ENCODE data around the gene S1PR4. TPM values are rescaled to one million over a fixed set of nuclear protein-coding genes. Genes with fewer than 3 reads are reported as not detected.
"Not testable (repeated sequence)": the region's sequence is repeated elsewhere in the genome, so short reads cannot be mapped to it uniquely, and the experiment has no call there.

Gene S1PR4
- total RNA-seq, 1 donor from 2014 or later: 0.29 TPM

DNA sequence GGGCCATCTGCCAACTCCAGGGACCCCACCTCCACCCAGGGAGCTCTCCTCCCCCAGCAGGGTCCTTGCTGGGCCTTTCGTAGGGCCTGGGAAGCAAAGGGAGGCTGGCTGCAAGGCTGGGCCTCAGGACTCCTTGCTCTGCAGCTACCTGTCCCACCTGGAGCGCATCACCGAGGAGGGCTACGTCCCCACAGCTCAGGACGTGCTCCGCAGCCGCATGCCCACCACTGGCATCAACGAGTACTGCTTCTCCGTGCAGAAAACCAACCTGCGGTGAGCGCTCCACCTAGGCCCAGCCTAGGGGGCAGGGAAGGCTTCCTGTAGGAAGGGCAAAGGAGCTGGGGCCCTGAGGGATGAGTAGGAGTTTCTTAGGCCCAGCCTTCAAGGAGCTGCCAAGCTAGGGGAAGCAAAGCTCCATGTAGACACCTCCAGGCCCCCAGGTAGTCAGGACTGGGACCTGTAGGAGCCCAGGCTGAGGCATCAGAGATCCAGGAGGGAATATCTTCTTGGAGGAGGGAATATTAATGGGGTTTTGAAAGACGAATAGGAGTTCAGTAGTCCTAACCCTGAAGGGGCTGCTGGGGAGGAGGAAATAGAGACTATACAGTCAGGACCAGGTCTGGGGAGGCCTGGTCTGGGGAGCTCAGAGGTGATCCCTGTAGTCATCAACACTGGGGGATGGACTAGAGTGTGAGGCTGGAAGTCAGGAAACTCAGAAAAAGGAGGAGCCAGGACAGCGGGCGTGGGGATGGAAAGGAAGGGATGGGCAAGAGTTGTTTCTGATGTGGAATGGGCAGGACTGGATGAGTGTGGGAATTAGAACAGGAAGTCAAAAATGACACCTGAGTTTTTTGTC lies 26.8 kb upstream of the S1PR4 start:
- no peak for DNase-seq (ENCODE audit: low read depth)

DNA sequence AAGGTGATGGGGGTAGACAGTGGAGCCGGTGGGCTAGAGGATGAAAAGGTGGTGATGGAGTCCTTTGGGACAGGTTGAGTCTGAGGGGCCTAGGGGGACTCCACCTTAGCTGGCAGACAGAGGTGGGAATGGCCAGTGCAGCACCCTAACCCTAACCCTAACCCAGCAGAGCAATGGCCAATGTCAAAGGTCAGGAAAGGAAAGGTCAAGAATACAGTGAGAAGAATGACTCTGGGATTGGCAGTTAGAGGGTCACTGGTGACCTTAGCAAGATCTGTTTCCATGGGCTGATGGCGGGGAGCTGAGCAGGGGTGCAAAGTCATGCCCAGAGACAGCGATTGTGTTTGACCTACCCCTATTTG lies 26.2 kb upstream of the S1PR4 start:
- DNase-seq (ENCODE audit: low read depth): no peak

- DNase-seq (ENCODE audit: low read depth): no peak
Measured at GRCh38 chr19:3153286-3154230, 25.0 kb upstream of the S1PR4 start.

DNA sequence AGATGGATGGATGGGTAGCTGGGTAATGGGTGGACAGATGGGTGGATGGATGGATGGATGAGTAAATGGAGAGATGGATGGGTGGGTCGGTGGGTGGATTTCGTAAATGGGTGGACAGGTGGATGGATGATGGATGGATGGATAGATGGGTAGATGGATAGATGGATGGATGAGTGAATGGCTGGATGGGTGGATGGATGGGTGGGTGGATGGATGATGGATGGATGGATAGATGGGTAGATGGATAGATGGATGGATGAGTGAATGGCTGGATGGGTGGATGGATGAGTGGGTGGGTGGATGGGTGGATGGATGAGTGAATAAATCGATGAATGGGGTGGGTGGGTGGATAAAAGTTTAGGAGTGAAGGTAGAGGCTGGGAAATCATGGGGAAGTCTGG lies 24.1 kb upstream of the S1PR4 start:
- DNase-seq (ENCODE audit: low read depth): not testable (repeated sequence)

GRCh38 chr19:3154957-3155736 lies 23.4 kb upstream of the S1PR4 start:
- DNase-seq (ENCODE audit: low read depth): peak; percentile 79

- no peak for DNase-seq (ENCODE audit: low read depth)
Measured at GRCh38 chr19:3157096-3157845, 21.3 kb upstream of the S1PR4 start.

- no peak for DNase-seq (ENCODE audit: low read depth)
Measured at GRCh38 chr19:3159565-3159964, 19.0 kb upstream of the S1PR4 start.

DNA sequence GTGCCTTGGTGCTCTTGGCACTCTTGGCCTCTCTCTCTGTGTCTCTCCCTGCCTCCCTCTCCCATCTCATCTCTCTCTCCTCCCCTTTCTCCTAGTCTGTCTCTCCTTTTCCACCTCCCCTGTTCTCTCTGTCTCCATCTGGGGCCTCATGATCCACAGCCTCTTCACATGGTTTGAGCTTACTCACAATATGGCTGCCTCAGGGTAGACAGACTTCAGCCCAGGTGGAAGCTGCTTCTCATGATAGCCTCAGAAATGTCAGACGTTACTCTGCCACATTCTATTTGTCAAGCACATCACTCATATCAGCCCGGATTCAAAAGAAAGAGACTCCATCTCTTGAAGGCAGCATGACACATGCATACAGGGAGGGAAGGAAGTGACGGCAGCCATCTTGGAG lies 18.4 kb upstream of the S1PR4 start:
- DNase-seq (ENCODE audit: low read depth): no peak

DNA sequence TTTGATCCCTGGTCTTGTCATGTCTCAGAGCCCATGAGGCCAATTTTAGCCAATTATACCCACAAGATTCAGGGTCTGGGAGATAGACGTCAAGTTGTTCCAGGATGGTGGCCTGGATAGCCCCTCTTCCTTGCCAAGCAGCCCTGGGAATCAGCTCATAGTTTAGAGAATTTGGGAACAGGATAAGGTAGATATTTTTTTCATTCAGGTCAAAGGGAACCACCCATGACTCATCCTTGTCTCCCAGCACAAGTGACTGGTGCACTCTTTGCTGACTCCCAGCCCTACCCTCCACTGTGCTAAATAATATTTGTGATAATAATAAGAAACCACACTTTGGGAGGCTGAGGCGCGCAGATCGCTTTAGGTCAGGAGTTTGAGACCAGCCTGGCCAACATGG lies 17.1 kb upstream of the S1PR4 start:
- no peak for DNase-seq (ENCODE audit: low read depth)

- peak; percentile 25 for DNase-seq (ENCODE audit: low read depth)
Measured at GRCh38 chr19:3162418-3163229, 15.9 kb upstream of the S1PR4 start.

DNA sequence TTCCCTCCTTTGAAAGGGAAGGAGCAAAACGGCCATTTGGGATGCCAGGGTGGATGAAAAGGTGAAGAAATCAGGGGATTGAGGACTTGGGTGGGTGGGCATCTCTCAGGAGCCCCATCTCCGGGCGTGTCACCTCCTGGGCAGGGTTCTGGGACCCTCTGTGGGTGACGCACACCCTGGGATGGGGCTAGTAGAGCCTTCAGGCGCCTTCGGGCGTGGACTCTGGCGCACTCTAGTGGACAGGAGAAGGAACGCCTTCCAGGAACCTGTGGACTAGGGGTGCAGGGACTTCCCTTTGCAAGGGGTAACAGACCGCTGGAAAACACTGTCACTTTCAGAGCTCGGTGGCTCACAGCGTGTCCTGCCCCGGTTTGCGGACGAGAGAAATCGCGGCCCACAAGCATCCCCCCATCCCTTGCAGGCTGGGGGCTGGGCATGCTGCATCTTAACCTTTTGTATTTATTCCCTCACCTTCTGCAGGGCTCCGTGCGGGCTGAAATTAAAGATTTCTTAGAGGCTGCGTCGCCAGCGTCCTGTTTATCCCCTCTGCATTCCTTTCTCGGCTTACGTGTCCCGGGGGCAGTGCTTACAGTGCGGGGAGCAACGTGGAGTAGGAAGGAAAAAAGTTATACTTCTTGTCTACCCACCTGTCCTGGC lies 15.2 kb upstream of the S1PR4 start:
- DNase-seq (ENCODE audit: low read depth): peak; percentile 70

DNA sequence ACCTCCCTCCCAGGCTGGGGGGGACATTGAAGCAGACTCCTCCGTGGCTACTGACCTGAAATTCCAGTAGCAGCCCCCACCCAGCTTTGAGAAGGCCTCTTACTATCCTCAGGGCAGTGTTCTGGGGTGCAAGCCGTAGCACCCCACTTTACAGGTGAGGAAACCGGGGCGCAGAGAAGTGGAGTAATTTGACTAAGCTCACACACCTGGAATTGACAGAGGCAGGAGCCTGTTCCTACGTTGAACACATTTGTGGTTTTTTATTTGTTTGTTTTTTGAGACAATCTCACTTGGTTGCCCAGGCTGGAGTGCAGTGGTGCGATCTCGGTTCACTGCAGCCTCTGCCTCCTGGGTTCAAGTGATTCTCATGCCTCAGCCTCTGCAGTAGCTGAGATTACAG lies 14.6 kb upstream of the S1PR4 start:
- no peak for DNase-seq (ENCODE audit: low read depth)

GRCh38 chr19:3167533-3168272 lies 10.9 kb upstream of the S1PR4 start:
- no peak for DNase-seq (ENCODE audit: low read depth)

DNA sequence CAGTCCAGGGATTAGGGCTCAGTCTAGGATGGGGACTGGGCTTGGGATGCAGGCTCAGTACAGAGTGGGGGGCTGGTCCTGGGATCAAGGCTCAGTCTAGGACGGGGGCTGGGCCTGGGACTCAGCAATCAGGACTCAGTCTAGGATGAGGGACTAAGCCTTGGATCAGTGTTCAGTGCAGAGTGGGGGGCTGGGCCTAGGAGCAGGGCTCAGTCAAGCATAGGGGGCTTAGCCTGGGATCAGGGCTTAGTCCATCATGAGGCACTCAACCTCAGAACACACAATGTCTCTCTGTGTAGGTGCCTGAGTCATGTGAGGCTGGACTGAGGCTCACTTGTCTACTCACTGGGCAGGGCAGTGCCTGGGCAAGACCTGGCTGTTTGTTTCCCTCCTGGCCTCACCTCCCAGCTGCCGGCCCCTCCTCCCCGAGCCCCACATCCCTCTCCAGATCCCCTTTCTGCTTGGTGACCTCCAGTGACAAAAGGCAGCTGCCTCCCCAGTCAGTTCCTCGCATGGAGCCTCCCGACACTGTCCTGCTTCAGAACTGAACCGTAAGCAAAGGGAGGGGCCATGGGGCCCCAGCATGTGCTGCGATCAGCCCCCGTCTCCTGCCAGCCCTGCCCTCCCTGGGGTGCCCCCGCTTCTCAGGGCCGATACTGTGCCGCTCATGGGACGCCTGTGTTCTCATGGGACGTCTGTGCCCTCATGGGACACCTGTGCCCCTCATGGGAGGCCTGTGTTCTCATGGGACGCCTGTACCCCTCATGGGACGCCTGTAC lies 6.5 kb upstream of the S1PR4 start:
- peak; percentile 19 for DNase-seq (ENCODE audit: low read depth)

GRCh38 chr19:3172673-3173000 lies 5.9 kb upstream of the S1PR4 start:
- DNase-seq (ENCODE audit: low read depth): not testable (repeated sequence)

DNA sequence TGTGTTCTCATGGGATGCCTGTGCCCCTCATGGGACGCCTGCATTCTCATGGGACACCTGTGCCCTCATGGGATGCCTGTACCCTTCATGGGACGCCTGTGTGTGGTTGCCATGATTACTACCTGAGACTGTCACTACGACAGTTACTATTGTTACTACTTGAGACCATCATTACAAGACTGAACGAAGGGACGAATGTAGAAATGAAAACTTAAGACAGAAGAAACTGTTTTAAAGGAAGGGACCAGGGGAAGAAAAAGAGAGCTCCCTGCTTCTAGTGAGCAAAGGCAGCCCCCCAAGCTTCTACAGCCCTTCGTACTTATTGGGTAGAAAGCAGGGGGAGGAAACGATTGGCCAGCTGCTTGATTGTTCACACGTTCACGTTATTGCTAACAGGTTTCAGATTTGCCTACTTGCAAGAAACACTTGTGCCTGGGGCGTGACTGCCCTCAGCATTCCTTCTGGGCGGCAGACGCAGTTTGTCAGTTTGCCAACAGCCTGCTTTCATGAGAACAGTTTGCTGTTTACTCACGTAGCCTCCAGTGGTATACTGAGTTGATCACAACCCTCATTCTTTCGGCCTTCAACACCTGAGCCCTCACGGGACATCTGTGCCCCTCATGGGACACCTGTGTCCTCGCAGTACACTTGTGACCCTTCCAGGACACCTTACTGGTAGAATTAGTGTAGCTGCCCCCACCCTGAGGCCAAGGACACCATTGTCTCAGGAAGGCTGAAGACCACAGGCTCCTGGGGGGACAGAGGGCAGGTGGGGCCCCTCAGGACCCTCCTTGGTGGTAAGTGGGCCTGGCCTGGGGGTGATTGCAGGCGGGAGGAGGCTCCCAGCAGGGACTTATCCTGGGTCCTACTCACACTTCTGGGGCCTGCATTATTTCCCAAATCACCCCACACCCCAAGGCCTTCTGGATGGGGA lies 2.5 kb upstream of the S1PR4 start:
- DNase-seq (ENCODE audit: low read depth): peak; percentile 95

Measured in myocyte (in vitro differentiated cells).